Left ventricle myocardium inferior (tissue), 1 donor: ENCODE data around the gene REXO2. TPM values are rescaled to one million over a fixed set of nuclear protein-coding genes. Genes with fewer than 3 reads are reported as not detected.

Experiments used
- DNase-seq: peaks from one replicate; pipeline ENCODE4 v3.0.0-alpha.2; 2020
- H3K27ac ChIP-seq: fragments of 200-600 bp; replicated peaks from 2 replicates; pipeline ENCODE4 v1.8.0; 2021
- H3K27me3 ChIP-seq: fragments of 200-600 bp; 2 replicates; pipeline ENCODE4 v1.8.0; 2021; ENCODE audit warnings: low read depth
- H3K36me3 ChIP-seq: fragments of 200-600 bp; 2 replicates; pipeline ENCODE4 v1.8.0; 2021
- H3K4me1 ChIP-seq: fragments of 200-600 bp; 2 replicates; pipeline ENCODE4 v1.8.0; 2021
- H3K4me3 ChIP-seq: fragments of 200-600 bp; 2 replicates; pipeline ENCODE4 v1.8.0; 2021; ENCODE audit warnings: mild to moderate bottlenecking, moderate library complexity
- H3K9me3 ChIP-seq: fragments of 200-600 bp; replicated peaks from 2 replicates; pipeline ENCODE4 v1.8.0; 2021
- intact Hi-C: fragments of 100-400 bp; cut with micrococcal nuclease; formaldehyde crosslinking; loops from one replicate; pipeline ENCODE4 v1.11.0; 2022
- total RNA-seq: library from RNA; stranded (reverse); fragmentation: NEBNext Ultra II Directional; extraction: Animal tissue kit (Norgen Biotek cat#: 25700); gene quantifications from one replicate; pipeline ENCODE4 v1.2.1, GENCODE V29; 2021
- TF ChIP-seq, protein P1 (sequence below): fragments of 200-600 bp; IDR thresholded peaks from 2 replicates; pipeline ENCODE4 v1.8.0; 2021; ENCODE audit warnings: antibody characterized with exemption, mild to moderate bottlenecking, borderline replicate concordance
- donor health status: DM: no; HTN: yes; CAD: no; lungs with severe emphysema.

The REXO2 gene
- total RNA-seq, 1 donor from 2014 or later, result 182 TPM

DNA sequence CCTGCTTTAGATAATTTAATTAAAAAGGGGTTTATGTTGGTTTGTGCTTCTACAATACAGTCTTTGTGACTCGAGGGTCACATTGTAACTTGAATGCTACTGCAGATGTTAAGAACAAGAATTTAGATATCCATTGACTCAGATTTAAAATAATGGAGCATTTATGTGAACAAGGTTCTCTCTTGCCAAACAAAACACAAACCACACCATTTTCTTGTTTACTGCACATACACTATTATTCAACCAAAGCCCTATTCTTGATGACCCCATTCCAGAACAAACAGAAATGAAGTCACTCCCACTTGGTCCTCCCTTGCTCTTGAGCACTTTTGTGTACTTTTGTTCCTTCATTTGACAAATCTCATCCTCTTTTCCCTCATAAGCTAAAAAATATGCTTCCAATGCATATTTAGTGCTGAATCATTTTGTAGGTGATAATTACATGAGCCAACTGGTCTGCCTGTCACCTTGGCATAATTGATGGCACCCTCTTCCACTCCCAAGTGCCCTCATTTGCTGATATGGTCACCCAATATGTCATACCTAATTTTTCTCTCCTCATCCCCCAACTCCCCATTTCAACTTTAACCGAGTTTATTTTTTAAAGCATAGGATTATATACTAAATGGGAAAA lies 41.8 kb upstream of the REXO2 start:
- intact Hi-C loops, result no loop called here
- no peak overlapping the region for H3K27ac ChIP-seq
- TF ChIP-seq, protein P1, sequence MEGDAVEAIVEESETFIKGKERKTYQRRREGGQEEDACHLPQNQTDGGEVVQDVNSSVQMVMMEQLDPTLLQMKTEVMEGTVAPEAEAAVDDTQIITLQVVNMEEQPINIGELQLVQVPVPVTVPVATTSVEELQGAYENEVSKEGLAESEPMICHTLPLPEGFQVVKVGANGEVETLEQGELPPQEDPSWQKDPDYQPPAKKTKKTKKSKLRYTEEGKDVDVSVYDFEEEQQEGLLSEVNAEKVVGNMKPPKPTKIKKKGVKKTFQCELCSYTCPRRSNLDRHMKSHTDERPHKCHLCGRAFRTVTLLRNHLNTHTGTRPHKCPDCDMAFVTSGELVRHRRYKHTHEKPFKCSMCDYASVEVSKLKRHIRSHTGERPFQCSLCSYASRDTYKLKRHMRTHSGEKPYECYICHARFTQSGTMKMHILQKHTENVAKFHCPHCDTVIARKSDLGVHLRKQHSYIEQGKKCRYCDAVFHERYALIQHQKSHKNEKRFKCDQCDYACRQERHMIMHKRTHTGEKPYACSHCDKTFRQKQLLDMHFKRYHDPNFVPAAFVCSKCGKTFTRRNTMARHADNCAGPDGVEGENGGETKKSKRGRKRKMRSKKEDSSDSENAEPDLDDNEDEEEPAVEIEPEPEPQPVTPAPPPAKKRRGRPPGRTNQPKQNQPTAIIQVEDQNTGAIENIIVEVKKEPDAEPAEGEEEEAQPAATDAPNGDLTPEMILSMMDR, result no peak
- H3K9me3 ChIP-seq, result no peaks in the 10 kb centered on the region
- H3K36me3 ChIP-seq, result no peaks in the 10 kb centered on the region
- peaks cover 51% of the 10 kb centered on the region for H3K4me1 ChIP-seq
- DNase-seq, result no peak
- H3K4me3 ChIP-seq, result no peak overlapping the region
- no peaks in the 10 kb centered on the region for H3K27me3 ChIP-seq

DNA sequence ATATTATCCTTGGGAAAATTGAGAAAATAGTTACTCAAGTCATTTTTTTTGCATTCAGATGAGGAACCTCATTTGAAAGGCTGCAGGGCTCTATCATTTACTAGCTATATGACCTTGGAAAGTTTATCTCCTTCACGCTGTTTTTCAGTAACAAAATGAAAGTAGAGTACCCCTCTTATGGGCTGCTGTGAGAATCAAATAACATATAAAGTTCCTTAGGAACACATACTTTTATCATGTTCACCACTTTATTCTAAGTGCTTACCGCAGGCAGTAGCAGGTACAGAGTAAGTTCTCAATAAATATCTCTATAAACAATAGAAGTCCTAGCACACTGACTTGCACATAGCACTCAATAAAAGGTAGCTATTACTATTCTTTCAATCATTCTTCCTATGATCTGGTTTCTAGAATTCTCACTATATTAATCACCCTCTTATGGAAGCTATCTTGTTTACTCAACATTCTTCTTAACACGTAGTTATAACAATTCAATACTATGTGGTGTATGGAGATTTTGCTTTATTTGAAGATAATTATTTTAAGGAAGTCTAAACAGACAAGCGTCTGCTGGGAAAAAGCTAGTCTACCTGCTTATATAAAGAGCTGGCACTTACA lies 40.9 kb upstream of the REXO2 start:
- H3K27me3 ChIP-seq, result no peaks in the 10 kb centered on the region
- H3K4me1 ChIP-seq, result peaks cover 60% of the 10 kb centered on the region
- peak overlapping the region; percentile 98 for H3K27ac ChIP-seq
- H3K4me3 ChIP-seq, result peak overlapping the region; percentile 84
- H3K9me3 ChIP-seq, result no peaks in the 10 kb centered on the region
- TF ChIP-seq, protein P1, result no peak
- intact Hi-C loops, result no loop called here
- no peak for DNase-seq
- no peaks in the 10 kb centered on the region for H3K36me3 ChIP-seq

DNA sequence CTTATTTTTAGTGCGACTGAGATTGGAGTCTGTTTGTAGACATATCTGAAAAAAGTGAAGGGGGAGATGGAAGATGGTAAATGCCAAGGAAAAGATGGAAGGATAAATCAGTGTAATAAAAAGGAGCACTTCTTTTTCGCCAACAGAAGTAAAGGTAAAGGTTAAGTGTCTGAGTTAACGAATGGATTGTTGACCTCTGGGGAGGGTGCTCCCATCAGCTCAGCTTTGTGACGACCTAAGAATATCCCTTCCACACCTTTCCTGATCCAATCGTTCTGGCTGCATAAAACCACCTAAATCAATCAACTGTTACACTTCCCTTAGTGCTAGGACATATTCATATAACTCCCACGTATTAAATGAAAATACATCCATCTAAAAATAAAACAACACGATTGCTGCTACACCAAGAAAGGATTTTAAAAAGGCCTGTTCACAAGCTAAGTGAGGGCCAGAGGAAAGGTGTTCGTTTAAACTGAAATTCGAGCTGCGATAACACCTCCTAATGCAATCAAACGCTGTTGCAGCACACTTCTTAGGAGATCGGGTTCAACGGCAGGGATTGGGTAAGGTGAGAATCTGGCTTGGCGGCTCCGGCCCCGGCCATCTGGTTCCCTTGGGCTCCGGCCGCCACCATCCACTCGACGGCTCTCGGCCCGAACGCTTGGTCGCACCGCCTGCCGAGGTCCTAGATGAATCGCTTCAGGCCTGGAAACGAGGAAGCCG lies 39.6 kb upstream of the REXO2 start:
- TF ChIP-seq, protein P1, result no peak
- no peak for DNase-seq
- Histone ChIP-seq H3K9me3 (no peaks in the 10 kb centered on the region), H3K27me3 (no peaks in the 10 kb centered on the region), H3K4me3 (peak overlapping the region; percentile 84), H3K4me1 (peaks cover 72% of the 10 kb centered on the region), H3K36me3 (no peaks in the 10 kb centered on the region), H3K27ac (peak overlapping the region; percentile 98)
- intact Hi-C loops, result no loop called here

DNA sequence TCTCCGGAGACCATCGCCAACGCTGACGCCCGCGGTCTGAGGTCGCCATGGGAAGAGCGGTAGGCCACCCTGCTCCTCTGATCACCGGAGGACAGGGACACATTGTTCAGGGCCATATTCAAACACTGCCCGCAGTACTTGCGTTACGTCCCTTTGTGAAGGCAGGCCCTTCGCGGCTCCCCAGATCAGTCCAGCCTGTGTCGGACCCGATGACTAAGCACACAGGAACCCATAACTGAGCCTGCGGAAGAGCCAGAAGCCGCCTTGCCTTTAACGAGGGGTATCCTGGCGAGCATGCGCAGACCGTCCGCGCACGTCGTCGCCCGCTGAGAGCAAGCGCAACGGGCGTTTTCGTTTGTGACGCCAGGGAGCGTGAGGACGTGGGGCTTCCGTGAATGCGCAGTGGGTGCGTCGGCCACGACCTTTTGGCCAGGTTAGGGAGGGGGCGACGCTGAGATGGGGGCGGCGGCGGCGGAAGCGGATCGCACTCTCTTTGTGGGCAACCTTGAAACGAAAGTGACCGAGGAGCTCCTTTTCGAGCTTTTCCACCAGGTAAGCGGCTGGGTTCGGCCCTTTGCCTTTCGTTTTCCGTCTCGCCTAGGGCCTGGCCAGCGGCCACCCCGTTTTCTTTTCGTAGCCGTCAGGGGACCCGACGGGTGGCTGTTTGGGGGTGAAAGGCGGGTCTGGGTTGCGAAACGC lies 38.9 kb upstream of the REXO2 start, which contains the start of the genes C11orf71 and RBM7:
Gene C11orf71 (minus strand): TSS at position 296 of the 699 bp plus-strand sequence. CDS start 180 bp downstream, at position 116.
Gene RBM7 (plus strand): TSS at position 451 of the 699 bp plus-strand sequence. CDS start 6 bp downstream, at position 457.
- peak; percentile 98 for DNase-seq
- Histone ChIP-seq H3K9me3 (no peaks in the 10 kb centered on the region), H3K36me3 (peaks cover 3% of the 10 kb centered on the region), H3K27ac (peak within 1 kb of the TSS; percentile 98), H3K27me3 (no peaks in the 10 kb centered on the region), H3K4me1 (peaks cover 80% of the 10 kb centered on the region), H3K4me3 (peak within 1 kb of the TSS; percentile 84)
- TF ChIP-seq, protein P1, result no peak
- intact Hi-C loops, result no loop called here

DNA sequence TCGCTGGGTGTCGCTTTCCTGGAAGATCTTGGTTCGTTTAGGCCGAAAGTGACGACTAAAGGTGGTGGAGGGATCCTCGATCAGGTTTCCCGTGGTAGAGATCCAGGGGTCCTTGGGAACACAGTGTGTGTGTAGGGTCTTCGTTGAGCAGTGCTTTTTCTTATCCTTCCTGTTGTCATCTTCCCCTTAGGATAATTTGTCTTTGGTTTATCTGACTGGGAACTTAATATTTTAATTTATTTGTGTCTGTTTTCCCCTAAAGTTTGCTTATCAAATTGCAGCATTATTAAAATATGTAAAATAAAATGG lies 38.4 kb upstream of the REXO2 start:
- Histone ChIP-seq H3K9me3 (no peaks in the 10 kb centered on the region), H3K27ac (peak overlapping the region; percentile 98), H3K27me3 (no peaks in the 10 kb centered on the region), H3K36me3 (peaks cover 8% of the 10 kb centered on the region), H3K4me3 (peak overlapping the region; percentile 84), H3K4me1 (peaks cover 85% of the 10 kb centered on the region)
- DNase-seq, result no peak
- intact Hi-C loops, result no loop called here
- TF ChIP-seq, protein P1, result no peak
